Gastrocnemius medialis (tissue), 4 donors: Measurements from ENCODE around the gene TMEM200B.

ENCODE experiments used
- CTCF ChIP-seq, 5 experiments: fragments of 450-650 bp in 3 of 5; fragments of 200-600 bp in 2 of 5; sonication (generic) in 2 of 5; IDR thresholded peaks in 4 of 5; conservative IDR thresholded peaks in 1 of 5; 1 replicate in 4 of 5; 2 replicates in 1 of 5; pipeline ENCODE4 v1.5.1; 2016 to 2019; ENCODE audit warnings: antibody characterized with exemption in 5 of 5, mild to moderate bottlenecking in 3 of 5, moderate library complexity in 3 of 5
- POLR2A ChIP-seq, 2 donors: fragments of 450-650 bp; IDR thresholded peaks; one replicate each; pipeline ENCODE4 v1.6.1; 2017; ENCODE audit warnings: antibody characterized with exemption in 2 of 2, mild to moderate bottlenecking in 2 of 2, moderate library complexity in 2 of 2

- no peak for TF ChIP-seq CTCF (IDR thresholded peaks at IDR 0.05 in 4 of 5, conservative IDR thresholded peaks at IDR 0.05 in 1 of 5)
- no peak for TF ChIP-seq POLR2A (IDR thresholded peaks at IDR 0.05)
These were observed 2.1 kb upstream of the TMEM200B start for GRCh38 chr1:29125788-29126187.
